HepG2 (cell line): ENCODE data around the gene CEMP1. TPM values are rescaled to one million over a fixed set of nuclear protein-coding genes. Genes with fewer than 3 reads are reported as not detected.

ENCODE experiments used
- ATAC-seq: fragments of 200-7000 bp; cut with Tn5 transposase; 3 replicates; pipeline ENCODE4 v1.9.1; 2020; ENCODE audit warnings: mild to moderate bottlenecking, moderate library complexity
- BruUV-seq: library from RNA; stranded (reverse); fragments of 400-500 nt; replicated peaks from 2 replicates; lab custom pipeline; 2021; lab: Mats Ljungman, UMichigan
- CTCF ChIA-PET: fragments of 300-600 bp; formaldehyde crosslinking; extraction: SDS; loops from one replicate; lab custom pipeline; 2021; ENCODE audit warnings: low total read pairs, inconsistent platforms, low intra/inter-chr PET ratio; lab: Yijun Ruan, JAX
- POLR2A ChIA-PET: fragments of 350-600 bp; sonication (Branson Sonifier 250); formaldehyde crosslinking; loops from one replicate; lab custom pipeline; 2020; ENCODE audit warnings: antibody characterized with exemption, inconsistent platforms; lab: Yijun Ruan, JAX
- DNase-seq: peaks from one replicate; pipeline ENCODE4 v3.0.0-alpha.2; 2015; ENCODE audit warnings: low spot score
- FAIRE-seq: peaks from 3 replicates; lab custom pipeline; 2011; peaks lifted over from hg19 to GRCh38; lab: Jason Lieb, UNC
- H2AFZ ChIP-seq: one replicate; pipeline ENCODE4 v1.6.1; 2011; ENCODE audit warnings: low read length, inconsistent platforms
- H3K27ac ChIP-seq: fragments of 300-600 bp; 3 replicates; pipeline ENCODE4 v1.8.0; 2011; ENCODE audit warnings: mixed run types, mild to moderate bottlenecking, mixed read lengths, low read length, inconsistent platforms; ENCODE audit not compliant: insufficient read depth; ENCODE audit errors: extremely low read length
- H3K27me3 ChIP-seq, 2 experiments: fragments of 200-600 bp in 1 of 2; 2 replicates in 1 of 2; 3 replicates in 1 of 2; pipeline versions ENCODE4 v1.6.0 to v1.8.0; 2011; ENCODE audit warnings: low read length in 2 of 2, mild to moderate bottlenecking in 2 of 2, moderate library complexity in 2 of 2, inconsistent platforms in 1 of 2; ENCODE audit not compliant: insufficient read depth in 2 of 2, control insufficient read depth in 1 of 2
- H3K36me3 ChIP-seq, 2 experiments: fragments of 200-600 bp in 1 of 2; replicated peaks in 1 of 2; 2 replicates in 1 of 2; 3 replicates in 1 of 2; pipeline versions ENCODE4 v1.5.1 to v1.8.0; 2011; ENCODE audit warnings: low read length in 2 of 2, inconsistent platforms in 1 of 2; ENCODE audit not compliant: insufficient read depth in 2 of 2, control insufficient read depth in 1 of 2
- H3K4me1 ChIP-seq: 2 replicates; pipeline ENCODE4 v1.5.1; 2012; ENCODE audit warnings: low read length, inconsistent platforms; ENCODE audit not compliant: insufficient read depth
- H3K4me2 ChIP-seq: 2 replicates; pipeline ENCODE4 v1.6.0; 2011; ENCODE audit warnings: low read depth, low read length, inconsistent platforms
- H3K4me3 ChIP-seq, 3 experiments: fragments of 200-600 bp in 1 of 3; sonication (generic), shearing (Covaris generic) in 1 of 3; replicated peaks in 1 of 3; 2 replicates each; pipeline ENCODE4 v1.5.1; 2011 to 2016; ENCODE audit warnings: low read length in 3 of 3, inconsistent platforms in 2 of 3, low read depth in 2 of 3, mild to moderate bottlenecking in 2 of 3, control low read depth in 1 of 3, mixed read lengths in 1 of 3; ENCODE audit not compliant: insufficient read depth in 1 of 3
- H3K79me2 ChIP-seq: one replicate; pipeline ENCODE4 v1.6.1; 2011; ENCODE audit warnings: low read length, inconsistent platforms; ENCODE audit not compliant: insufficient read depth
- H3K9ac ChIP-seq: 2 replicates; pipeline ENCODE4 v1.6.0; 2011; ENCODE audit warnings: mild to moderate bottlenecking, low read depth, low read length, inconsistent platforms; ENCODE audit not compliant: insufficient read depth
- H3K9me3 ChIP-seq: 2 replicates; pipeline ENCODE4 v1.5.1; 2012; ENCODE audit warnings: mild to moderate bottlenecking, low read length
- H4K20me1 ChIP-seq: 2 replicates; pipeline ENCODE4 v1.6.0; 2011; ENCODE audit warnings: inconsistent platforms, mild to moderate bottlenecking, low read length, moderate library complexity; ENCODE audit not compliant: insufficient read depth
- AGO2 ChIP-seq: fragments of 200-400 bp; formaldehyde crosslinking; optimal IDR thresholded peaks from 2 replicates; pipeline ENCODE3; 2017; ENCODE audit warnings: mild to moderate bottlenecking, low read depth, low read length, moderate library complexity
- CBFB ChIP-seq: sonication (generic); formaldehyde crosslinking; IDR thresholded peaks from 2 replicates; pipeline ENCODE4 v1.4.0; 2020; ENCODE audit warnings: missing genetic modification reagents
- ETV6 ChIP-seq: sonication (generic); formaldehyde crosslinking; conservative IDR thresholded peaks from 2 replicates; pipeline ENCODE4 v1.4.0; 2020; ENCODE audit warnings: missing genetic modification reagents
- FOXK1 ChIP-seq: sonication (generic); formaldehyde crosslinking; IDR thresholded peaks from 2 replicates; pipeline ENCODE4 v1.4.0; 2020; ENCODE audit warnings: low read depth, missing genetic modification reagents, borderline replicate concordance
- KLF13 ChIP-seq: sonication (generic); formaldehyde crosslinking; IDR thresholded peaks from 2 replicates; pipeline ENCODE4 v1.4.0; 2020; ENCODE audit warnings: mild to moderate bottlenecking, missing genetic modification reagents
- NR2F6 ChIP-seq, 2 experiments: IDR thresholded peaks; 2 replicates each; pipeline ENCODE4 v1.6.1; 2016; ENCODE audit warnings: antibody characterized with exemption in 1 of 2, mild to moderate bottlenecking in 1 of 2
- PATZ1 ChIP-seq: sonication (generic); formaldehyde crosslinking; IDR thresholded peaks from 2 replicates; pipeline ENCODE4 v1.4.0; 2020; ENCODE audit warnings: missing genetic modification reagents
- PRPF4 ChIP-seq: fragments of 200-400 bp; formaldehyde crosslinking; IDR thresholded peaks from 2 replicates; pipeline ENCODE4 v1.6.1; 2016; ENCODE audit warnings: low read length, low read depth; ENCODE audit not compliant: poor library complexity, severe bottlenecking
- RARA ChIP-seq: IDR thresholded peaks from 2 replicates; pipeline ENCODE4 v1.6.1; 2016; ENCODE audit warnings: missing genetic modification reagents, missing compliant biosample characterization
- SNAPC5 ChIP-seq: sonication (generic); formaldehyde crosslinking; IDR thresholded peaks from 2 replicates; pipeline ENCODE4 v1.8.1; 2023; ENCODE audit warnings: mild to moderate bottlenecking, missing genetic modification reagents, borderline replicate concordance
- SRSF9 ChIP-seq: fragments of 200-400 bp; formaldehyde crosslinking; IDR thresholded peaks from 2 replicates; pipeline ENCODE4 v1.6.1; 2018; ENCODE audit warnings: borderline replicate concordance, mild to moderate bottlenecking, low read depth, low read length; ENCODE audit not compliant: insufficient read depth, poor library complexity, severe bottlenecking
- ZNF280D ChIP-seq: sonication (generic); formaldehyde crosslinking; IDR thresholded peaks from 2 replicates; pipeline ENCODE4 v1.5.1; 2020; ENCODE audit warnings: mild to moderate bottlenecking, missing genetic modification reagents
- ZNF335 ChIP-seq: sonication (generic); formaldehyde crosslinking; IDR thresholded peaks from 2 replicates; pipeline ENCODE4 v1.4.0; 2020; ENCODE audit warnings: missing genetic modification reagents
- ZNF350 ChIP-seq: sonication (generic); formaldehyde crosslinking; IDR thresholded peaks from 2 replicates; pipeline ENCODE4 v1.4.0; 2020; ENCODE audit warnings: mild to moderate bottlenecking, low read depth, missing genetic modification reagents, borderline replicate concordance
- ZNF441 ChIP-seq: sonication (generic); formaldehyde crosslinking; IDR thresholded peaks from 2 replicates; pipeline ENCODE4 v1.7.0; 2021; ENCODE audit warnings: missing genetic modification reagents, borderline replicate concordance
- ZNF704 ChIP-seq: sonication (generic); formaldehyde crosslinking; IDR thresholded peaks from 2 replicates; pipeline ENCODE4 v1.8.1; 2023; ENCODE audit warnings: mild to moderate bottlenecking, inconsistent platforms, moderate library complexity, missing genetic modification reagents, borderline replicate concordance
- ZSCAN9 ChIP-seq: IDR thresholded peaks from 2 replicates; pipeline ENCODE4 v1.6.1; 2016; ENCODE audit warnings: borderline replicate concordance
- WGBS: methylation state at CpG from one replicate; pipeline ENCODE4 v1.1.6; 2017; ENCODE audit warnings: low lambda C conversion rate; 5-methylcytosine and 5-hydroxymethylcytosine counted together
- in situ Hi-C: cut with HindIII; loops from 2 replicates; pipeline ENCODE4 v1.10.0; 2017; ENCODE audit warnings: low pct_unique_long_range_greater_than_20kb; ENCODE audit not compliant: extremely low pct_ligation_motif_present
- intact Hi-C: fragments of 100-400 bp; cut with micrococcal nuclease; formaldehyde crosslinking; loops from one replicate; pipeline ENCODE4 v1.10.0; 2022; ENCODE audit not compliant: unreplicated experiment
- polyA plus RNA-seq, 8 experiments: library from polyadenylated mRNA; depleted of rRNA in 3 of 8; stranded (reverse) in 7 of 8; unstranded in 1 of 8; fragments of >200 nt; fragmentation: Illumina TruSeq in 4 of 8; extraction: Trizol in 4 of 8; gene quantifications; 2 replicates each; pipeline versions ENCODE4 v1.2.1 to v1.2.3, GENCODE V29; 2011 to 2016; ENCODE audit warnings: low read depth in 4 of 8, missing spikeins in 1 of 8, mixed read lengths in 1 of 8; ENCODE audit not compliant: insufficient read depth in 1 of 8
- total RNA-seq, 5 experiments: library from RNA; depleted of rRNA; stranded (reverse); fragments of >200 nt; fragmentation: Illumina TruSeq; extraction: Trizol; gene quantifications; 2 replicates each; pipeline ENCODE4 v1.2.3, GENCODE V29; 2016; ENCODE audit warnings: low read depth in 1 of 5

The CEMP1 gene
- total and polyA plus RNA-seq, 2 of the 13 experiments (the other 11 are each of a cell fraction or from before 2014, with no cell fraction given): not detected

GRCh38 chr16:2529061-2529931, 1.9 kb downstream of the CEMP1 start:
- ChIA-PET CTCF (no interaction called here), POLR2A (no interaction called here)
- H3K27ac ChIP-seq: peak overlapping the region; percentile 33
- peaks cover 12 to 39% of the 10 kb centered on the region in 2 experiments for H3K36me3 ChIP-seq
- peaks cover 17% of the 10 kb centered on the region for H3K79me2 ChIP-seq
- intact Hi-C loops: no loop called here
- H3K27me3 ChIP-seq: no peaks in the 10 kb centered on the region
- no peak for DNase-seq
- H4K20me1 ChIP-seq: no peaks in the 10 kb centered on the region
- H3K9ac ChIP-seq: no peak overlapping the region
- no peak for ATAC-seq
- BruUV-seq: no TSS peak
- no peaks in the 10 kb centered on the region for H3K9me3 ChIP-seq
- no peak overlapping the region for H3K4me3 ChIP-seq
- 97% methylated on average over 19 of the region's 32 CpGs for WGBS
- in situ Hi-C loops: no loop called here
- peaks cover 58% of the 10 kb centered on the region for H3K4me1 ChIP-seq
- no peak overlapping the region for H2AFZ ChIP-seq
- no peak overlapping the region for H3K4me2 ChIP-seq
- FAIRE-seq: no peak
- TF ChIP-seq AGO2: peak; percentile 80
- TF ChIP-seq NR2F6 (IDR thresholded peaks at IDR 0.05): no peak
- no peak for TF ChIP-seq NR2F6 (CRISPR knock-in tag; IDR thresholded peaks at IDR 0.05)
- TF ChIP-seq SNAPC5 (CRISPR knock-in tag): no peak
- no peak for TF ChIP-seq FOXK1
- no peak for TF ChIP-seq RARA (CRISPR knock-in tag)
- no peak for TF ChIP-seq ZNF335 (CRISPR knock-in tag)
- TF ChIP-seq ZNF280D (CRISPR knock-in tag): no peak
- TF ChIP-seq ZNF704 (CRISPR knock-in tag): no peak
- TF ChIP-seq ZNF350 (CRISPR knock-in tag): no peak
- TF ChIP-seq KLF13 (CRISPR knock-in tag): no peak
- no peak for TF ChIP-seq ZNF441 (CRISPR knock-in tag)
- no peak for TF ChIP-seq CBFB
- TF ChIP-seq ETV6 (CRISPR knock-in tag): no peak
- peak; percentile 23 for TF ChIP-seq PRPF4
- no peak for TF ChIP-seq SRSF9
- no peak for TF ChIP-seq PATZ1 (CRISPR knock-in tag)
- no peak for TF ChIP-seq ZSCAN9 (CRISPR knock-in tag)
